NOMO-1 treated with DMSO at 0.1 percent for 48 hours (cell line): ENCODE results near the gene TNRC18.
"Not testable (repeated sequence)": the region's sequence is repeated elsewhere in the genome, so short reads cannot be mapped to it uniquely, and the experiment has no call there.

Experiments used
- DNase-seq: peaks from one replicate; lab custom pipeline; 2025; ENCODE audit not compliant: unreplicated experiment; lab: John Stamatoyannopoulos, UW

TNRC18 gene

DNA sequence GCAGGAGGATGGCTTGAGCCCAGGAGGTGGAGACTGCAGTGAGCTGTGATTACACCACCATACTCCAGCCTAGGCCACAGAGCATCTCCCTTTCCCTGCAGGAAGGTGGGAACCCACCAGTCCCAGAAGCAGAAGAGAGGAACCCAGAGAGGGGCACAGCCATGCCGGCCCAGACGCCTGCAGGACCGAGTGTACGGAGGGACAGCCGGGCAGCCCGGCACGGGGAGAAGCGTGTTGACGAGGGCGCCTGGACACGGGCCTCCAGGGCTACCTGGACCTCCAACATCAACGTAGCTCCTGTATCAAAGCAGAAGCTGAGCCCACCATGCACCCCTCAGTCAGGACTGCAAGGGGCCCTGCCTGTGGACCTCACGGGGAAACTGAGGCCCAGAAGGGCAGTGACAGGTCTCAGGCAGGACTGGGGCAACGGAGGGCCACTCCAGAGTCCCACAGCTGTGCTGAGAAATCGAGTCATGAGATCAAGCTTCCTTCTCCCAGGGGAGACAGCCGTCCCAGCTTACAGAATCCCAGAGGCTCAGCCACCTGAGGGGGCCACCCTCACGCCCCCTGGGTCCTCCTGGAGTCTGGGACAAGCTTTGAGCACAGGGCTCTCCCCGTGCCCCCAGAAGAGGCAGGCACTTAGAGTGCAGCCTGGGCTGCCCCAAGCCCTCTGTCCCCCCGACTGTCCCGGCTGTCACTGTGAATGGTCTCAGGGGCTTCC, 43.1 kb downstream of the TNRC18 start:
- DNase-seq = no peak

GRCh38 chr7:5379546-5379945, 44.1 kb downstream of the TNRC18 start:
- no peak for DNase-seq

DNA sequence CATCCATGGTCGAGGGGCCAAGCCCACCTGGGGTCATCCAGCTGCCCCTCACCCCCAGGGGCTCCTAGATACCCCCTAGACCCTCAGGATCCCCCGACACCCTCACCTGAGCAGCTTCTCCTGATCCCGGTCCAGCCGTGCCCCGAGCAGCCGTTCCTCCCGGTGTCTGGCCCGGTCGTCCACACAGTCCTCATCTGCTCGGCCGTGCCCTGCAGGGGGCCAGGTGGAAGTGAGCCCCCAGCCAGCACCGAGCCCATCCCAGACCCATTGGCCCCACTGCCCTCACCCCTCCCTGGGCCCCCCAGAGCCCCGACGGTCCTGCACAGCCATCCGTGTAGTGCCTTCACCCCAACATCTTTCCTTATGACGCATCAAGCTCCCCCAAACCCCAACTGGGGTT, 45.8 kb downstream of the TNRC18 start:
- DNase-seq = no peak

DNA sequence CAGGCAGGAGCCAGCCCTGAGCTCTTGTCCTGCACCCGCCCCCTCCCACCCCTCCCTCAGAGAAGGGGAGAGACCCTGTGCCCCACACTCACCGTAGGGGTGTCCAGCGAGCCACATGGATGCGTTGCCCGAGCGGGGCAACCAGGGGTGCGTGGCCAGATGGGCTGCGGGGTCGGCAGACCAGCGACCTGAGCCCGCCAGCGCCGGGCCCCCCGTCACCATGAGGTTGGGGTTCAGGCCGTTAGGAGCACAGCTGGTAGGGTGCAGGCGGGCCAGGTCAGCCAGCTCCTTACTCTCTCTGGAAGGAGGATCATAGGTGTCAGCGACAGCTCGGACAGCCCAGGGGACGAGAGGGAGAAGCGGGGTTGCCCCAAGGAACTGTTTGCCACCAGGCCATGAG, 46.4 kb downstream of the TNRC18 start:
- DNase-seq = no peak

- DNase-seq = no peak
These were observed 47.7 kb downstream of the TNRC18 start for GRCh38 chr7:5375925-5376324.

- no peak for DNase-seq
These were observed 49.2 kb downstream of the TNRC18 start for GRCh38 chr7:5374464-5374863.

GRCh38 chr7:5373300-5373699, 50.3 kb downstream of the TNRC18 start:
- DNase-seq = no peak

- DNase-seq = no peak
These were observed 52.9 kb downstream of the TNRC18 start for GRCh38 chr7:5370454-5371353.

DNA sequence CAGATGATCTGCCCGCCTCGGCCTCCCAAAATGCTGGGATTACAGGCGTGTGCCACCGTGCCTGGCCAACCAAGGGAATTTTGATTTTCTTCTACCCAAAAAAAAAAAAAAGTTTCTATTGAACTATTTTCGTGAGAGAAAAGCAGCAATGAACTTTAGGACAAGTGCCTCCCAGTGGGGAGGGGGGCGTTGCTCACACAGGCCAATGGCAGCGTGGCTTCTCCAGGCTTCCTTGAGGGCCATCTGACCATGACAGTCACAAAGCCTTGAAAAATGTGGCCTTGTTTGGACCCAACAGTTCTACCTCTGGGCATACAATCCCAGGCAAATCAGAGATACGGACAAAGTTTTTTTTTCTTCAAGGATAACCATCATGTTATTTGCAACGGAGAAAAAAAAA, 56.0 kb downstream of the TNRC18 start:
- no peak for DNase-seq

- peak; percentile 60 for DNase-seq
These were observed 57.5 kb downstream of the TNRC18 start for GRCh38 chr7:5365976-5366625.

DNA sequence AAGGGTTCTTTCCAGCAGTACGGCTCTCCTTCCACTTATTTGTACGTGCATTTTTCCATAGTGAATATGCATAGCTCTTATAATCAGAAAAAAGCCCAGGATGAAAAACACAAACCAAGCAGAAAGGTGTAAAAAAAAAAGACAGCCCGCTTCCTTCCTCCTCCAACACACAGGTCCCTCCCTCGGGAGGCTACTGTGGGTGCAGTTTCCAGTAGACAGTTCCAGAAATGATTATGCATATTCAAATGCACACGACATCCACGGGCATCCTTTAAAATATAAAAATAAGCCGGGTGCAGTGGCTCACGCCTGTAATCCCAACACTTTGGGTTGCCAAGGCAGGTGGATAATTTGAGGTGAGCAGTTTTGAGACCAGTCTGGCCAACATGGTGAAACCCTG, 59.9 kb downstream of the TNRC18 start:
- no peak for DNase-seq

DNA sequence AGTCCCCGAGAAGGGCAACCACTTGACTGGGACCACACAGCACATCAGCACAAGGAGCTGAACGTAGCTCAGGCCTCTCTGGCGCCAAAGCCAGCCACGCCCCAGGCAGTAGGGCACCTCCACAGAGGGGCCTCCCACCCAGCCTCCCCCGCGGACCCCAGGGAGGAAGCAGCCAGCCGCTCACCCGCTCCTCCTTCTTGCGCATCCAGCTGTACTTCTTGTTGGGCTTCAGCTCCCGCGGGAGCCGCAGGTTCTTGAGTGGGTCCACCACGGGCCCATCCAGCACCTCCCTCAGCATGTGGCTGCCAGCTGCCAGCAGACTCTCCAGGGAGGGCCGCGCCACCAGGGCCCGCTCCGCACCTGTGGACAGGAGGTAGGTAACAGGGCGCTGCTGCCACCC, 61.2 kb downstream of the TNRC18 start:
- DNase-seq = no peak

- DNase-seq = no peak
These were observed 62.0 kb downstream of the TNRC18 start for GRCh38 chr7:5361446-5362127.

DNA sequence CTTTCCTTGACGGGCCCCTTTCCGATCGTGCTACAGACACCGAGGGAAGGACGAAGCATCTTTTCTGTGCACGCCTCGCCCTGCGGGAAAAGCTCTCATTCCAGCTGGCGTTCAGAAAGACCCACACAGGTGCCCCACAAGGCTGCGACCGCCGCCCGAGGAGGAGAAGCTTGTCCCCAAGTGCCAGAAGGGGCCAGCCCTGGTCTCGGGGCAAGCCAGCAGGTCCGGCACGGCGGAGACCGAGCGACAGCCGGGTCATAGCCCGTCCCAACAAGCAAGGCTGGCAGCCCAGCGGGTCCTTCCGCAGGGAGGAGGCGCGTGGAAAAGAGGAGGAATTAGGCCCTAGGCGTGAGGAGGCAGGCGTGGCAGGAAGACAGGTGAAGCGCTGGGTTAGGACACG, 62.7 kb downstream of the TNRC18 start:
- DNase-seq = no peak

DNA sequence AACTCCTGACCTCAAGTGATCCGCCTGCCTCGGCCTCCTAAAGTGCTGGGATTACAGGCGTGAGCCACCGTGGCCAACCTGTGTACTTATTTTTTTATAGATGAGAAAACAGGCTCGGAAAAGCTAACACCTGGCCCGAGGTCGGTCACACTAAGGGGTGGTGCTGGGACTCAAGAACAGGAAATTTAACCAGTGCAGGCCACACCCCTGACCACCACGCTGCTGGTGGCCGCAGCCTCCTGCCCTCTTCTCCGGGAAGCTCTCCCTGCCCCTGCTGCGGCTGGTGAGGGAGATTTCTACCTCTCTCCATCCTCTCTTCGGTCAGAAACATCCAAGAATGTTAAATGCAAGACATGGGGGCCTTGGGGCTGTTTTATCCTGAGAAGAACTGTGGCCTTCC, 63.2 kb downstream of the TNRC18 start:
- DNase-seq = no peak

DNA sequence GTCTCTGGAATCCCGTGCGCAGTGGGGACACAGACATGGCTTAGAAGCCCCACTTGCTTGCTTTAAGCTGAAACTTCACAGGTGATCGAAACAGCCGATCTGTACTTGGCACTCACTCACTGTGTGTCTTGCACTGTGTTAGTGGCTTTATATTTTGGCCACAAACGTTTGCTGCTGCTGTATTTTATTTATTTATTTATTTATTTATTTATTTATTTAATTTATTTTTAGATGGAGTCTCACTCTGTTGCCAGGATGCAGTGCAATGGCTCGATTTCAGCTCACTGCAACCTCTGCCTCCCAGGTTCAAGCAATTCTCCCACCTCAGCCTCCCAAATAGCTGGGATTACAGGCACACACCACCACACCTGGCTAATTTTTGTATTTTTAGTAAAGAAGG, 63.6 kb downstream of the TNRC18 start:
- not testable (repeated sequence) for DNase-seq

GRCh38 chr7:5359344-5359743, 64.3 kb downstream of the TNRC18 start:
- no peak for DNase-seq

- no peak for DNase-seq
These were observed 65.7 kb downstream of the TNRC18 start for GRCh38 chr7:5357951-5358350.

- no peak for DNase-seq
These were observed 66.9 kb downstream of the TNRC18 start for GRCh38 chr7:5356751-5357119.

GRCh38 chr7:5354460-5355232, 69.0 kb downstream of the TNRC18 start:
- DNase-seq = no peak
